GM13976 (cell line): ENCODE measurements around the gene GOLGA6L7.
"Not testable (repeated sequence)": the region's sequence is repeated elsewhere in the genome, so short reads cannot be mapped to it uniquely, and the experiment has no call there.

ENCODE experiments used
- DNase-seq: peaks from one replicate; pipeline ENCODE4 v3.0.0; 2012; ENCODE audit warnings: low spot score
- CTCF ChIP-seq: IDR thresholded peaks from 2 replicates; pipeline ENCODE4 v1.5.1; 2012; ENCODE audit warnings: borderline replicate concordance, mild to moderate bottlenecking; ENCODE audit not compliant: insufficient read depth; ENCODE audit errors: extremely low read depth, missing control alignments, control extremely low read depth
- in situ Hi-C: fragments of 300-500 bp; cut with MboI; formaldehyde crosslinking; loops from one replicate; pipeline ENCODE4 v1.12.0; 2022; ENCODE audit warnings: low sequenced_read_pairs, mixed read lengths, inconsistent platforms; ENCODE audit not compliant: unreplicated experiment

Gene GOLGA6L7

GRCh38 chr15:28861031-28861534, 12.6 kb upstream of the GOLGA6L7 start:
- DNase-seq, result no peak
- in situ Hi-C loops, result no loop called here

GRCh38 chr15:28854578-28854977, 6.1 kb upstream of the GOLGA6L7 start:
- in situ Hi-C loops, DNase-seq: not testable (repeated sequence)

More at GRCh38 chr15:28861031-28861534, 12.6 kb upstream of the GOLGA6L7 start:
- no peak for TF ChIP-seq CTCF

GRCh38 chr15:28853654-28854053, 5.2 kb upstream of the GOLGA6L7 start:
- in situ Hi-C loops, result not testable (repeated sequence)

GRCh38 chr15:28849766-28850165, 1.3 kb upstream of the GOLGA6L7 start:
- in situ Hi-C loops, result not testable (repeated sequence)

More at GRCh38 chr15:28853654-28854053, 5.2 kb upstream of the GOLGA6L7 start:
- DNase-seq, result not testable (repeated sequence)

GRCh38 chr15:28849271-28849670, 827 bp upstream of the GOLGA6L7 start:
- DNase-seq, in situ Hi-C loops: not testable (repeated sequence)

More at GRCh38 chr15:28849766-28850165, 1.3 kb upstream of the GOLGA6L7 start:
- not testable (repeated sequence) for DNase-seq

- DNase-seq, result not testable (repeated sequence)
These were observed 485 bp downstream of the GOLGA6L7 start for GRCh38 chr15:28847959-28848358.

GRCh38 chr15:28847247-28847646, 1.2 kb downstream of the GOLGA6L7 start:
- DNase-seq, in situ Hi-C loops: not testable (repeated sequence)

More at GRCh38 chr15:28847959-28848358, 485 bp downstream of the GOLGA6L7 start:
- in situ Hi-C loops, result not testable (repeated sequence)

GRCh38 chr15:28844147-28844546, 4.3 kb downstream of the GOLGA6L7 start:
- DNase-seq, in situ Hi-C loops: not testable (repeated sequence)

GRCh38 chr15:28843520-28843919, 4.9 kb downstream of the GOLGA6L7 start:
- in situ Hi-C loops, DNase-seq: not testable (repeated sequence)

GRCh38 chr15:28842210-28842609, 6.2 kb downstream of the GOLGA6L7 start:
- peak; percentile 3 for DNase-seq
- in situ Hi-C loops, result not testable (repeated sequence)

GRCh38 chr15:28840285-28840684, 8.2 kb downstream of the GOLGA6L7 start:
- in situ Hi-C loops, DNase-seq: not testable (repeated sequence)

- DNase-seq, in situ Hi-C loops: not testable (repeated sequence)
These were observed 13.4 kb downstream of the GOLGA6L7 start for GRCh38 chr15:28834957-28835585.

GRCh38 chr15:28831897-28832587, 16.4 kb downstream of the GOLGA6L7 start:
- peak; percentile 3 for DNase-seq
- in situ Hi-C loops, result not testable (repeated sequence)

GRCh38 chr15:28821420-28821819, 27.0 kb downstream of the GOLGA6L7 start:
- DNase-seq, in situ Hi-C loops: not testable (repeated sequence)

- DNase-seq, in situ Hi-C loops: not testable (repeated sequence)
These were observed 28.5 kb downstream of the GOLGA6L7 start for GRCh38 chr15:28819930-28820295.

GRCh38 chr15:28819019-28819929, 29.2 kb downstream of the GOLGA6L7 start:
- DNase-seq, in situ Hi-C loops: not testable (repeated sequence)

- DNase-seq, in situ Hi-C loops: not testable (repeated sequence)
These were observed 30.3 kb downstream of the GOLGA6L7 start for GRCh38 chr15:28818168-28818567.
